ENCODE measurements around the gene SYT6. TPM values are rescaled to one million over a fixed set of nuclear protein-coding genes. Genes with fewer than 3 reads are reported as not detected.

Gene SYT6
- total RNA-seq, 1 experiment from 2014 or later = not detected

DNA sequence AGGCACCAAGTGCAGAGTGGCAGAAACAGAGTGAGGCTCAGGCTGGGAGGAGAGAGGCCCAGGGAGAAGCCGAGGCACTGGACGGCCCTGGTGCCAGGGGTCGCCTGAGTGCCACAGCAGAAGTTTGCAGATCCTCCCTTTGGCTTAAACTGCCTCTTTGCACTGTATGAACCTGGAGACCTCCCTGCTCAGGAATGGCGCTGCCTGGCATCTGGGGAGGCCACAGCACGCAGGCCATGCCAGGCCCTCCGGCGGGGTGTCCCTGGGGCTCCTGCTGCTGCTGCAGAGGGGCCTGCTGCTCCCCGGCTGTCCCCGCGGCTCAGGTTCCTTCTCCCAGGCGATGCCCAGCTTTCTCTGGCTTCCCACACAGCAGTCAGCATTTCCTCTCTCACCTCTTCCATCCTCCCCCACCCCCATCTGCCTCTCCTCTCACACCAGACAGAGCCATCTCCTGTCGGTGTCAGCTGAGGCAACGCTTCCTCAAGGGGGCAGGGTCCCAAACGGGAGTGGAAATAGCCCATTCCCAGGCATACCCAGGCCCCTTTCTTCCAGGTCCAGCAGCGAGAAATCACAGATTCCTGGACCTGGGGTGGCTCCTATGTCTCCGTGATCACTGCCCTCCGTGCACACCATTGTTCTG, 35.2 kb downstream of the SYT6 start:
- ATAC-seq = no peak
- Histone ChIP-seq H3K4me3 (ENCODE audit: low read depth in 2 of 2, low read length in 2 of 2) (no peak overlapping the region), H3K27ac (ENCODE audit: low read length) (no peak overlapping the region), H3K9me3 (ENCODE audit: control insufficient read depth, insufficient read depth, low read depth, low read length) (no peaks in the 10 kb centered on the region), H3K4me1 (ENCODE audit: control insufficient read depth, insufficient read depth, low read length) (no peaks in the 10 kb centered on the region), H3K36me3 (ENCODE audit: control insufficient read depth, insufficient read depth, low read length) (no peaks in the 10 kb centered on the region), H3K27me3 (ENCODE audit: control insufficient read depth, insufficient read depth, low read length) (no peaks in the 10 kb centered on the region)
- CTCF ChIA-PET = no interaction called here
- intact Hi-C loops (cut with micrococcal nuclease; ENCODE audit: unreplicated experiment) = no loop called here
- TF ChIP-seq TCF7L2 (IDR thresholded peaks at IDR 0.05; ENCODE audit: low read depth, low read length) (no peak), POLR2AphosphoS5 (IDR thresholded peaks at IDR 0.05; ENCODE audit: low read depth, low read length) (no peak)
- no peak for DNase-seq (ENCODE audit: low read depth, low spot score)
- in situ Hi-C loops (cut with HindIII; ENCODE audit: low pct_unique_long_range_greater_than_20kb, low sequenced_read_pairs) = no loop called here
- POLR2A ChIA-PET = no interaction called here
- no TSS peak for BruUV-seq (replicated peaks)

DNA sequence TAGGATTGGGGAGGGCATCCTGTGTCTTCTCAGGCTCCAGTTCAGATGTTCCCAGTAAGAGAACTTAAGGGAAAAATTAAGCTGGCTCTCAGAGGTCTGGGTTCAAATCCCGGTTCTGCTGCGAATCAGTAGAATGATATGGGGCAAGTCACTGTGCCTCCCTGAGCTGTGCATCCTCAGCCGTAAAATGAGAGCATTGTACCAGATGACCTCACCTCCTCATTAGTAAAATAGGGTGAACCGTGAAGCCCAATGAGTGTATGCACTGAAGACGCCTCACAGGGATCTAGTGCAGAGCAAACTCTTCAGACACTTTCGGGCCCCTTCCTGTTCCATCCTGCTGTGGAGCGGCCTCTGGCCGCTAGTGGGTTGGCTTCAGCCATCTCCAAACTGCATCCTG, 36.0 kb downstream of the SYT6 start:
- ChIA-PET POLR2A (no interaction called here), CTCF (no interaction called here)

More for the DNA sequence above, 36.0 kb downstream of the SYT6 start:
- no peaks in the 10 kb centered on the region for H3K27me3 ChIP-seq (ENCODE audit: control insufficient read depth, insufficient read depth, low read length)
- intact Hi-C loops (cut with micrococcal nuclease; ENCODE audit: unreplicated experiment) = no loop called here
- no TSS peak for BruUV-seq (replicated peaks)
- H3K4me1 ChIP-seq (ENCODE audit: control insufficient read depth, insufficient read depth, low read length) = no peaks in the 10 kb centered on the region
- no peak for ATAC-seq
- no peaks in the 10 kb centered on the region for H3K36me3 ChIP-seq (ENCODE audit: control insufficient read depth, insufficient read depth, low read length)
- no peak for DNase-seq (ENCODE audit: low read depth, low spot score)
- no peaks in the 10 kb centered on the region for H3K9me3 ChIP-seq (ENCODE audit: control insufficient read depth, insufficient read depth, low read depth, low read length)
- H3K27ac ChIP-seq (ENCODE audit: low read length) = no peak overlapping the region
- TF ChIP-seq SIN3A (IDR thresholded peaks at IDR 0.05; ENCODE audit: borderline replicate concordance, insufficient read depth, low read depth, low read length) = no peak
- TF ChIP-seq, protein P1, sequence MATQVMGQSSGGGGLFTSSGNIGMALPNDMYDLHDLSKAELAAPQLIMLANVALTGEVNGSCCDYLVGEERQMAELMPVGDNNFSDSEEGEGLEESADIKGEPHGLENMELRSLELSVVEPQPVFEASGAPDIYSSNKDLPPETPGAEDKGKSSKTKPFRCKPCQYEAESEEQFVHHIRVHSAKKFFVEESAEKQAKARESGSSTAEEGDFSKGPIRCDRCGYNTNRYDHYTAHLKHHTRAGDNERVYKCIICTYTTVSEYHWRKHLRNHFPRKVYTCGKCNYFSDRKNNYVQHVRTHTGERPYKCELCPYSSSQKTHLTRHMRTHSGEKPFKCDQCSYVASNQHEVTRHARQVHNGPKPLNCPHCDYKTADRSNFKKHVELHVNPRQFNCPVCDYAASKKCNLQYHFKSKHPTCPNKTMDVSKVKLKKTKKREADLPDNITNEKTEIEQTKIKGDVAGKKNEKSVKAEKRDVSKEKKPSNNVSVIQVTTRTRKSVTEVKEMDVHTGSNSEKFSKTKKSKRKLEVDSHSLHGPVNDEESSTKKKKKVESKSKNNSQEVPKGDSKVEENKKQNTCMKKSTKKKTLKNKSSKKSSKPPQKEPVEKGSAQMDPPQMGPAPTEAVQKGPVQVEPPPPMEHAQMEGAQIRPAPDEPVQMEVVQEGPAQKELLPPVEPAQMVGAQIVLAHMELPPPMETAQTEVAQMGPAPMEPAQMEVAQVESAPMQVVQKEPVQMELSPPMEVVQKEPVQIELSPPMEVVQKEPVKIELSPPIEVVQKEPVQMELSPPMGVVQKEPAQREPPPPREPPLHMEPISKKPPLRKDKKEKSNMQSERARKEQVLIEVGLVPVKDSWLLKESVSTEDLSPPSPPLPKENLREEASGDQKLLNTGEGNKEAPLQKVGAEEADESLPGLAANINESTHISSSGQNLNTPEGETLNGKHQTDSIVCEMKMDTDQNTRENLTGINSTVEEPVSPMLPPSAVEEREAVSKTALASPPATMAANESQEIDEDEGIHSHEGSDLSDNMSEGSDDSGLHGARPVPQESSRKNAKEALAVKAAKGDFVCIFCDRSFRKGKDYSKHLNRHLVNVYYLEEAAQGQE (IDR thresholded peaks at IDR 0.05; ENCODE audit: insufficient read depth in 1 of 2, low read depth in 2 of 2, low read length in 1 of 2) = no peak
- TF ChIP-seq POLR2AphosphoS5 (IDR thresholded peaks at IDR 0.05; ENCODE audit: low read depth, low read length) = no peak
- TF ChIP-seq TCF7L2 (IDR thresholded peaks at IDR 0.05; ENCODE audit: low read depth, low read length) = no peak
- TF ChIP-seq, protein P2, sequence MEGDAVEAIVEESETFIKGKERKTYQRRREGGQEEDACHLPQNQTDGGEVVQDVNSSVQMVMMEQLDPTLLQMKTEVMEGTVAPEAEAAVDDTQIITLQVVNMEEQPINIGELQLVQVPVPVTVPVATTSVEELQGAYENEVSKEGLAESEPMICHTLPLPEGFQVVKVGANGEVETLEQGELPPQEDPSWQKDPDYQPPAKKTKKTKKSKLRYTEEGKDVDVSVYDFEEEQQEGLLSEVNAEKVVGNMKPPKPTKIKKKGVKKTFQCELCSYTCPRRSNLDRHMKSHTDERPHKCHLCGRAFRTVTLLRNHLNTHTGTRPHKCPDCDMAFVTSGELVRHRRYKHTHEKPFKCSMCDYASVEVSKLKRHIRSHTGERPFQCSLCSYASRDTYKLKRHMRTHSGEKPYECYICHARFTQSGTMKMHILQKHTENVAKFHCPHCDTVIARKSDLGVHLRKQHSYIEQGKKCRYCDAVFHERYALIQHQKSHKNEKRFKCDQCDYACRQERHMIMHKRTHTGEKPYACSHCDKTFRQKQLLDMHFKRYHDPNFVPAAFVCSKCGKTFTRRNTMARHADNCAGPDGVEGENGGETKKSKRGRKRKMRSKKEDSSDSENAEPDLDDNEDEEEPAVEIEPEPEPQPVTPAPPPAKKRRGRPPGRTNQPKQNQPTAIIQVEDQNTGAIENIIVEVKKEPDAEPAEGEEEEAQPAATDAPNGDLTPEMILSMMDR (IDR thresholded peaks at IDR 0.05) = no peak
- H3K4me3 ChIP-seq (ENCODE audit: low read depth in 2 of 2, low read length in 2 of 2) = no peak overlapping the region
- in situ Hi-C loops (cut with HindIII; ENCODE audit: low pct_unique_long_range_greater_than_20kb, low sequenced_read_pairs) = no loop called here

Measured in Panc1 (cell line).